MCF 10A (cell line): ENCODE results near the gene CFAP77. TPM values are rescaled to one million over a fixed set of nuclear protein-coding genes. Genes with fewer than 3 reads are reported as not detected.

ENCODE experiments used
- BruUV-seq: library from RNA; stranded (reverse); fragments of 400-500 nt; replicated peaks from 2 replicates; lab custom pipeline; 2021; lab: Mats Ljungman, UMichigan
- CTCF ChIA-PET: fragments of 300-600 bp; sonication (Branson Sonifier 250); formaldehyde crosslinking; extraction: SDS; loops from one replicate; lab custom pipeline; 2021; ENCODE audit warnings: antibody characterized with exemption, inconsistent platforms; lab: Yijun Ruan, JAX
- POLR2A ChIA-PET: fragments of 300-600, 350-650 bp; sonication (Branson Sonifier 250); formaldehyde crosslinking; extraction: SDS; loops from one replicate; lab custom pipeline; 2020; ENCODE audit warnings: antibody characterized with exemption, inconsistent platforms; lab: Yijun Ruan, JAX
- DNase-seq: peaks from one replicate; pipeline ENCODE4 v3.0.0-alpha.2; 2018; ENCODE audit not compliant: unreplicated experiment
- H3K27ac Mint-ChIP-seq: one replicate; pipeline ENCODE4 v1.8.0; 2022; ENCODE audit warnings: mild to moderate bottlenecking, low read depth, mixed read lengths; ENCODE audit not compliant: unreplicated experiment
- H3K27me3 Mint-ChIP-seq: one replicate; pipeline ENCODE4 v1.8.0; 2022; ENCODE audit warnings: mixed read lengths; ENCODE audit not compliant: insufficient read depth, unreplicated experiment
- H3K36me3 Mint-ChIP-seq: one replicate; pipeline ENCODE4 v1.8.0; 2022; ENCODE audit warnings: mild to moderate bottlenecking, moderate library complexity, mixed read lengths; ENCODE audit not compliant: insufficient read depth, unreplicated experiment
- H3K4me1 Mint-ChIP-seq: one replicate; pipeline ENCODE4 v1.8.0; 2022; ENCODE audit warnings: mixed read lengths; ENCODE audit not compliant: insufficient read depth, unreplicated experiment
- H3K4me3 Mint-ChIP-seq: one replicate; pipeline ENCODE4 v1.8.0; 2022; ENCODE audit warnings: mild to moderate bottlenecking, moderate library complexity, mixed read lengths; ENCODE audit not compliant: unreplicated experiment
- H3K9me3 Mint-ChIP-seq: one replicate; pipeline ENCODE4 v1.8.0; 2022; ENCODE audit warnings: mixed read lengths; ENCODE audit not compliant: unreplicated experiment
- intact Hi-C: fragments of 100-400 bp; cut with micrococcal nuclease; formaldehyde crosslinking; loops from 2 replicates; pipeline ENCODE4 v1.14.1; 2022
- total RNA-seq: library from RNA; stranded (reverse); gene quantifications from 2 replicates; pipeline ENCODE4 v1.2.3, GENCODE V29; 2022
- TF ChIP-seq, protein P1 (sequence below): fragments of 200-600 bp; IDR thresholded peaks from one replicate; pipeline ENCODE4 v1.8.0; 2022; ENCODE audit warnings: antibody characterized with exemption, mild to moderate bottlenecking; ENCODE audit not compliant: unreplicated experiment

Gene CFAP77
- total RNA-seq, 1 experiment from 2014 or later, result not detected

DNA sequence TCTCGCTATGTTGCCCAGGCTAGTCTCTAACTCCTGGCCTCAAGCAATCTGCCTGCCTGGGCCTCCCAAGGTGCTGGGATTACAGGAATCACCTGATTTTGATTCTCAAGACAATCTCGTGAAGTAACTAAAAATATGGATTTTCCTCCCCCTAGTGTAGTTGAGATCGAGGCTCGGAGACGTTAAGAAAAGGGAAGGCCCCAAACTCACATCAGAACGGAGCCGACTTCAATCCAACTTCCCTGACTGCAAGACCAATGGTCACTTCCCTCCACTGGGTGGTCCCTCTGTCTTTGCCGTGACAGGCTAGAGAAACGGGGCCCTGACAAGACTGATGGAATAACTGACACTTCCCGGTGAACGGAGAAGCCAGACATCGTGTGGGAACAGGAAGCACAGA, 200.7 kb downstream of the CFAP77 start:
- POLR2A ChIA-PET, result interaction anchor here (0.7 kb wide), 1 partner anchor 184 kb away, joined by 3 read pairs; no protein-coding TSS in a partner anchor
- H3K36me3 Mint-ChIP-seq, result peaks cover 64% of the 10 kb centered on the region
- H3K27me3 Mint-ChIP-seq, result no peaks in the 10 kb centered on the region
- CTCF ChIA-PET, result interaction anchor here (0.6 kb wide), 1 partner anchor 372 kb away, joined by 3 read pairs; no protein-coding TSS in a partner anchor
- peaks cover 2% of the 10 kb centered on the region for H3K4me1 Mint-ChIP-seq
- no peak overlapping the region for H3K27ac Mint-ChIP-seq
- H3K9me3 Mint-ChIP-seq, result no peaks in the 10 kb centered on the region
- TF ChIP-seq, protein P1, sequence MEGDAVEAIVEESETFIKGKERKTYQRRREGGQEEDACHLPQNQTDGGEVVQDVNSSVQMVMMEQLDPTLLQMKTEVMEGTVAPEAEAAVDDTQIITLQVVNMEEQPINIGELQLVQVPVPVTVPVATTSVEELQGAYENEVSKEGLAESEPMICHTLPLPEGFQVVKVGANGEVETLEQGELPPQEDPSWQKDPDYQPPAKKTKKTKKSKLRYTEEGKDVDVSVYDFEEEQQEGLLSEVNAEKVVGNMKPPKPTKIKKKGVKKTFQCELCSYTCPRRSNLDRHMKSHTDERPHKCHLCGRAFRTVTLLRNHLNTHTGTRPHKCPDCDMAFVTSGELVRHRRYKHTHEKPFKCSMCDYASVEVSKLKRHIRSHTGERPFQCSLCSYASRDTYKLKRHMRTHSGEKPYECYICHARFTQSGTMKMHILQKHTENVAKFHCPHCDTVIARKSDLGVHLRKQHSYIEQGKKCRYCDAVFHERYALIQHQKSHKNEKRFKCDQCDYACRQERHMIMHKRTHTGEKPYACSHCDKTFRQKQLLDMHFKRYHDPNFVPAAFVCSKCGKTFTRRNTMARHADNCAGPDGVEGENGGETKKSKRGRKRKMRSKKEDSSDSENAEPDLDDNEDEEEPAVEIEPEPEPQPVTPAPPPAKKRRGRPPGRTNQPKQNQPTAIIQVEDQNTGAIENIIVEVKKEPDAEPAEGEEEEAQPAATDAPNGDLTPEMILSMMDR, result no peak
- intact Hi-C loops, result no loop called here
- H3K4me3 Mint-ChIP-seq, result no peak overlapping the region
- BruUV-seq, result no TSS peak
- no peak for DNase-seq

DNA sequence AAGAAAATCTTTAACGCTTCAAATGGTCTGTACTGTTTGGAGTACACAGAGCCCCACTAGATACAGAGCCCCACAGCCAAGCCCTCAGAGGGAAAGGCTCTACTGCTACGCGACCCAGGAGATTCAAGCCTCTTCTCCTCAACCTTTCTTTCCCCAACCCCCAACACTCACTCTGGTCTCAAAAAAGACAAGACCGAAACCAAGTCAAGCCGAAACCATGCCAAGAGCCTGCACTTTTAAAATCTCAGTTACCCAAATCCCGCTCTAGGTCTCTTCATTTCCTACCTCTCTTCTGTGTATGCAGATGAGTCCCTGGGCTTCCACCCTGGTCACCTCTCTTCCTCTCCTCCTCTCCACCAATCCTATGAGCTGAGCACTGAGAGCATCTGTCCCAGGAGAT, 204.3 kb downstream of the CFAP77 start:
- intact Hi-C loops, result no loop called here
- Mint-ChIP-seq H3K36me3 (peaks cover 57% of the 10 kb centered on the region), H3K9me3 (no peaks in the 10 kb centered on the region), H3K4me1 (no peaks in the 10 kb centered on the region), H3K4me3 (no peak overlapping the region), H3K27me3 (no peaks in the 10 kb centered on the region), H3K27ac (no peak overlapping the region)
- ChIA-PET POLR2A (no interaction called here), CTCF (no interaction called here)
- no peak for DNase-seq
- no TSS peak for BruUV-seq
- TF ChIP-seq, protein P1, result no peak

DNA sequence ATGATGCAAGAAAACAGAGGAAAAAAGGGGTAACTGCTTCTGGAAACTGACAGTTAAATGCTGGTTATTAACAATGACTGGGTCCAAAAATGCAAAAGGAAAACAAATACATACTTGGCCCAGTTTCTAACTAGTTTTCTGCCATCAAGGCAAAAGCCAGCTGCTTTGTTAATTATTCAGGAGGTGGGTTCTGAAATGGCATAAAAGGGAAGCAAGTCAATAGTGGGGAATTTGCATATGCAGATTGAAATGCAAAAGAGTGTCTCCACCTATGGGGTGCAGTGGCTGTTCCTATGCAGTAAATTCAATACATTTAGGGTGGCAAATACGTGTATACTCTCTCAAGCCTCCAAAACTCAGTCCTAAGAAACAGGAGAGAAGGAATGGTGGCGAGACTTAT, 205.8 kb downstream of the CFAP77 start:
- intact Hi-C loops, result no loop called here
- H3K4me3 Mint-ChIP-seq, result no peak overlapping the region
- TF ChIP-seq, protein P1, result no peak
- CTCF ChIA-PET, result no interaction called here
- H3K27ac Mint-ChIP-seq, result no peak overlapping the region
- peaks cover 57% of the 10 kb centered on the region for H3K36me3 Mint-ChIP-seq
- H3K27me3 Mint-ChIP-seq, result no peaks in the 10 kb centered on the region
- no peaks in the 10 kb centered on the region for H3K4me1 Mint-ChIP-seq
- BruUV-seq, result no TSS peak
- no peak for DNase-seq
- no peaks in the 10 kb centered on the region for H3K9me3 Mint-ChIP-seq
- POLR2A ChIA-PET, result no interaction called here

DNA sequence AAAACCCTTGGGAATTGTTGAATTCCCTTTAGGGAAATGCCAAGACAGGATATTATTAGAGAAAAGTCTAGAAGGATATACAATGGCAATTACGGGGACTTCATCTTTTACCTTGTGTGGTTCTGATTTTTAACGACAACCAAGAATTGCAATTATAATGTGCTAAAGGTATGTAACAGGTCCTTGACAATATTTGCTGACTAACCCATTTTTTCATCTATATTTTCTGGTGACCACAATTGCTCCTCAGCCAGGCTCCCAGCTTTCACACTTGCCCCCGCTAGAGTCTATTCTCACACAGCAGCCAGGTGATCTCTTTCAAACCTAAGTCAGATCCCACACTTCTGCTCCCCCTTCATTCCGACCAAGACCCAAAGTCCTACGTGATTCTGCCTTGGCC, 206.7 kb downstream of the CFAP77 start:
- TF ChIP-seq, protein P1, result no peak
- ChIA-PET POLR2A (no interaction called here), CTCF (no interaction called here)
- BruUV-seq, result no TSS peak
- no peaks in the 10 kb centered on the region for H3K27me3 Mint-ChIP-seq
- no peaks in the 10 kb centered on the region for H3K9me3 Mint-ChIP-seq
- no peak overlapping the region for H3K27ac Mint-ChIP-seq
- DNase-seq, result no peak
- H3K36me3 Mint-ChIP-seq, result peaks cover 50% of the 10 kb centered on the region
- H3K4me3 Mint-ChIP-seq, result no peak overlapping the region
- no peaks in the 10 kb centered on the region for H3K4me1 Mint-ChIP-seq
- intact Hi-C loops, result no loop called here
